HG03064 (cell line): ENCODE results near the gene CALML3.

Experiments used
- ATAC-seq: cut with Tn5 transposase; IDR thresholded peaks from one replicate; pipeline ENCODE4 v1.9.1; 2021; ENCODE audit warnings: low read depth; ENCODE audit not compliant: unreplicated experiment

CALML3 gene

GRCh38 chr10:5504146-5505072 lies 20.4 kb upstream of the CALML3 start:
- no peak for ATAC-seq

GRCh38 chr10:5506246-5506645 lies 18.5 kb upstream of the CALML3 start:
- no peak for ATAC-seq

- ATAC-seq = no peak
These were observed 17.8 kb upstream of the CALML3 start for GRCh38 chr10:5506751-5507648.

- no peak for ATAC-seq
These were observed 17.1 kb upstream of the CALML3 start for GRCh38 chr10:5507649-5508131.

GRCh38 chr10:5508161-5508604 lies 16.6 kb upstream of the CALML3 start:
- ATAC-seq = no peak

GRCh38 chr10:5508786-5509185 lies 16.0 kb upstream of the CALML3 start:
- ATAC-seq = no peak

GRCh38 chr10:5509236-5509635 lies 15.5 kb upstream of the CALML3 start:
- ATAC-seq = no peak

GRCh38 chr10:5509691-5510090 lies 15.1 kb upstream of the CALML3 start:
- no peak for ATAC-seq

GRCh38 chr10:5510281-5511072 lies 14.3 kb upstream of the CALML3 start:
- no peak for ATAC-seq

GRCh38 chr10:5511231-5511884 lies 13.4 kb upstream of the CALML3 start:
- no peak for ATAC-seq

- ATAC-seq = no peak
These were observed 12.9 kb upstream of the CALML3 start for GRCh38 chr10:5511885-5512280.

- ATAC-seq = no peak
These were observed 12.4 kb upstream of the CALML3 start for GRCh38 chr10:5512331-5512730.

GRCh38 chr10:5512881-5513612 lies 11.7 kb upstream of the CALML3 start:
- no peak for ATAC-seq

- no peak for ATAC-seq
These were observed 10.4 kb upstream of the CALML3 start for GRCh38 chr10:5514226-5514850.

- no peak for ATAC-seq
These were observed 8.6 kb upstream of the CALML3 start for GRCh38 chr10:5515948-5516761.

GRCh38 chr10:5517546-5517945 lies 7.2 kb upstream of the CALML3 start:
- no peak for ATAC-seq

GRCh38 chr10:5518143-5518542 lies 6.6 kb upstream of the CALML3 start:
- ATAC-seq = no peak

GRCh38 chr10:5519054-5519453 lies 5.7 kb upstream of the CALML3 start:
- ATAC-seq = no peak
